A673 (cell line): ENCODE measurements around the gene PMIS2.

ENCODE experiments used
- EZH2 ChIP-seq: fragments of 200-600 bp; sonication (generic); IDR thresholded peaks from 2 replicates; pipeline ENCODE4 v1.6.1; 2017; ENCODE audit warnings: borderline replicate concordance, low read depth, mild to moderate bottlenecking, mixed read lengths, antibody characterized with exemption, low read length; ENCODE audit not compliant: poor library complexity, severe bottlenecking
- TF ChIP-seq, protein P1 (sequence below): fragments of 300-800, 200-600 bp; sonication (generic); conservative IDR thresholded peaks from 2 replicates; pipeline ENCODE4 v1.5.1; 2017; ENCODE audit warnings: low read depth, mild to moderate bottlenecking, antibody characterized with exemption, low read length, moderate library complexity, mixed read lengths

DNA sequence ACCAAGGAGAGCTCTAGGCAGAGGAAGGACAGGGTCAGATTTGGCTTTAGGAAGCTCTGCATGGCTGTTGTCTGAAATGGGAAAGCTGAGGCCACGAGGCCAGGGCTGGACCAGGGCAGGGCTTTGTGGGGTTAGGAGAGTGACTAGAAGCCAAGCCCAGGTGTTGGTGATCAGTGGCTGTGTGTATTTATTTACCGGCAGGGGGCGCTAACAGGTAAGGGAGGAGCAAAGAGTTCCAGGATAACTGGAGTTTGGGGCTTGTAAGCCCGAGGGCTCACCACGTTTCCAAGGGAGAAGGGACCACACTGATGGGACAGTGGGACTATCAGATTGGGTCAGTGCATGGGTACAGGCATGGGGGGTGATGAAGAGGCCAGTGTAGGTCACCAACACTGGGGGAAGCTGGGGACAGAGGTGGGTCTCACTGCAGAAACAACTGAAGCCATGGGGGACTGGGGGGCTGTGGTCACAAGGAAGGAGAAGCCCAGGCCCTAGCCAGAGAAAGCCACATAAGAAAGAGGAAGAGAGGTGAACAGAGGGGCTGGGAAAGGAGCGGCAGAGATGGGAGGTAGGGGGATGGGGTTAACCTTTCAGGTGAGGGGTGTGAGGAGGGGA lies 36.7 kb upstream of the PMIS2 start:
- TF ChIP-seq, protein P1, sequence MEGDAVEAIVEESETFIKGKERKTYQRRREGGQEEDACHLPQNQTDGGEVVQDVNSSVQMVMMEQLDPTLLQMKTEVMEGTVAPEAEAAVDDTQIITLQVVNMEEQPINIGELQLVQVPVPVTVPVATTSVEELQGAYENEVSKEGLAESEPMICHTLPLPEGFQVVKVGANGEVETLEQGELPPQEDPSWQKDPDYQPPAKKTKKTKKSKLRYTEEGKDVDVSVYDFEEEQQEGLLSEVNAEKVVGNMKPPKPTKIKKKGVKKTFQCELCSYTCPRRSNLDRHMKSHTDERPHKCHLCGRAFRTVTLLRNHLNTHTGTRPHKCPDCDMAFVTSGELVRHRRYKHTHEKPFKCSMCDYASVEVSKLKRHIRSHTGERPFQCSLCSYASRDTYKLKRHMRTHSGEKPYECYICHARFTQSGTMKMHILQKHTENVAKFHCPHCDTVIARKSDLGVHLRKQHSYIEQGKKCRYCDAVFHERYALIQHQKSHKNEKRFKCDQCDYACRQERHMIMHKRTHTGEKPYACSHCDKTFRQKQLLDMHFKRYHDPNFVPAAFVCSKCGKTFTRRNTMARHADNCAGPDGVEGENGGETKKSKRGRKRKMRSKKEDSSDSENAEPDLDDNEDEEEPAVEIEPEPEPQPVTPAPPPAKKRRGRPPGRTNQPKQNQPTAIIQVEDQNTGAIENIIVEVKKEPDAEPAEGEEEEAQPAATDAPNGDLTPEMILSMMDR: peak; percentile 87
- no peak for TF ChIP-seq EZH2
